Ishikawa (cell line): Measurements from ENCODE around the gene SMIM1.

ENCODE experiments used
- CEBPB ChIP-seq: IDR thresholded peaks from 2 replicates; pipeline ENCODE4 v1.6.1; 2012
- CREB1 ChIP-seq: IDR thresholded peaks from 2 replicates; pipeline ENCODE4 v1.6.1; 2012; ENCODE audit warnings: low read depth
- EGR1 ChIP-seq: IDR thresholded peaks from 2 replicates; pipeline ENCODE4 v1.6.1; 2012
- EP300 ChIP-seq: IDR thresholded peaks from 2 replicates; pipeline ENCODE4 v1.6.1; 2012; ENCODE audit warnings: borderline replicate concordance
- MAX ChIP-seq: IDR thresholded peaks from 2 replicates; pipeline ENCODE4 v1.6.1; 2012
- NFIC ChIP-seq: IDR thresholded peaks from 2 replicates; pipeline ENCODE4 v1.6.1; 2012
- RAD21 ChIP-seq: IDR thresholded peaks from 2 replicates; pipeline ENCODE4 v1.6.1; 2012; ENCODE audit warnings: low read depth
- REST ChIP-seq: IDR thresholded peaks from 2 replicates; pipeline ENCODE4 v1.6.1; 2012; ENCODE audit warnings: low read depth, mild to moderate bottlenecking
- TAF1 ChIP-seq: IDR thresholded peaks from 2 replicates; pipeline ENCODE4 v1.6.1; 2012; ENCODE audit warnings: low read depth, mild to moderate bottlenecking
- USF1 ChIP-seq: IDR thresholded peaks from 2 replicates; pipeline ENCODE4 v1.6.1; 2012
- YY1 ChIP-seq: IDR thresholded peaks from 2 replicates; pipeline ENCODE4 v1.6.1; 2012; ENCODE audit warnings: low read depth
- ZBTB7A ChIP-seq: IDR thresholded peaks from 2 replicates; pipeline ENCODE4 v1.6.1; 2012; ENCODE audit warnings: low read depth

- no peak for TF ChIP-seq TAF1
- no peak for TF ChIP-seq MAX
- TF ChIP-seq CEBPB = no peak
- no peak for TF ChIP-seq EP300
- no peak for TF ChIP-seq EGR1
- no peak for TF ChIP-seq YY1
- no peak for TF ChIP-seq ZBTB7A
- no peak for TF ChIP-seq NFIC
- TF ChIP-seq REST = no peak
- no peak for TF ChIP-seq RAD21
- no peak for TF ChIP-seq CREB1
- no peak for TF ChIP-seq USF1
Measured at GRCh38 chr1:3759164-3759563, 13.4 kb upstream of the SMIM1 start.
